A673 (cell line): ENCODE data around the gene SLC35G6. TPM values are rescaled to one million over a fixed set of nuclear protein-coding genes. Genes with fewer than 3 reads are reported as not detected.
"Not testable (repeated sequence)": the region's sequence is repeated elsewhere in the genome, so short reads cannot be mapped to it uniquely, and the experiment has no call there.

Source experiments
- BruUV-seq: library from RNA; stranded (reverse); fragments of 400-500 nt; replicated peaks from 2 replicates; lab custom pipeline; 2021; lab: Mats Ljungman, UMichigan
- CTCF ChIA-PET: fragments of 300-600 bp; sonication (Branson Sonifier 250); formaldehyde crosslinking; loops from one replicate; lab custom pipeline; 2022; ENCODE audit warnings: antibody characterized with exemption; lab: Charles Lee
- POLR2A ChIA-PET: fragments of 300-600 bp; sonication (Branson Sonifier 250); formaldehyde crosslinking; loops from one replicate; lab custom pipeline; 2022; ENCODE audit warnings: antibody characterized with exemption; ENCODE audit not compliant: low non-redundant PET; lab: Charles Lee
- DNase-seq: peaks from one replicate; pipeline ENCODE4 v3.0.0-alpha.2; 2015; ENCODE audit warnings: low spot score
- H3K27ac ChIP-seq: fragments of 200-600 bp; sonication (generic); 2 replicates; pipeline ENCODE4 v1.5.1; 2016; ENCODE audit warnings: mixed run types, low read depth, mild to moderate bottlenecking, mixed read lengths, antibody characterized with exemption, low read length; ENCODE audit not compliant: poor library complexity, severe bottlenecking
- H3K27me3 ChIP-seq: fragments of 200-600 bp; sonication (generic); replicated peaks from 2 replicates; pipeline ENCODE4 v1.6.1; 2017; ENCODE audit warnings: mixed run types, low read depth, mild to moderate bottlenecking, mixed read lengths, antibody characterized with exemption, low read length; ENCODE audit not compliant: insufficient read depth, poor library complexity
- H3K36me3 ChIP-seq: fragments of 200-600 bp; sonication (generic); 2 replicates; pipeline ENCODE4 v1.6.1; 2016; ENCODE audit warnings: mixed run types, mild to moderate bottlenecking, mixed read lengths, antibody characterized with exemption, low read length; ENCODE audit not compliant: insufficient read depth, poor library complexity, severe bottlenecking
- H3K4me1 ChIP-seq: fragments of 200-600 bp; sonication (generic); 2 replicates; pipeline ENCODE4 v1.6.1; 2017; ENCODE audit warnings: mixed run types, mild to moderate bottlenecking, mixed read lengths, antibody characterized with exemption, low read length; ENCODE audit not compliant: insufficient read depth, poor library complexity, severe bottlenecking
- H3K4me3 ChIP-seq: fragments of 200-600 bp; sonication (generic); 2 replicates; pipeline ENCODE4 v1.5.1; 2016; ENCODE audit warnings: low read depth, mixed run types, mild to moderate bottlenecking, mixed read lengths, low read length; ENCODE audit not compliant: poor library complexity, severe bottlenecking
- H3K9me3 ChIP-seq: fragments of 200-600 bp; sonication (generic); 2 replicates; pipeline ENCODE4 v1.6.1; 2016; ENCODE audit warnings: mixed run types, low read depth, mild to moderate bottlenecking, mixed read lengths, antibody characterized with exemption, low read length; ENCODE audit not compliant: poor library complexity, severe bottlenecking
- EZH2 ChIP-seq: fragments of 200-600 bp; sonication (generic); IDR thresholded peaks from 2 replicates; pipeline ENCODE4 v1.6.1; 2017; ENCODE audit warnings: borderline replicate concordance, low read depth, mild to moderate bottlenecking, mixed read lengths, antibody characterized with exemption, low read length; ENCODE audit not compliant: poor library complexity, severe bottlenecking
- intact Hi-C: fragments of 100-400 bp; cut with micrococcal nuclease; formaldehyde crosslinking; loops from one replicate; pipeline ENCODE4 v1.10.0; 2022; ENCODE audit not compliant: unreplicated experiment
- total RNA-seq: library from RNA; stranded (reverse); gene quantifications from 2 replicates; pipeline ENCODE4 v1.2.3, GENCODE V29; 2021
- TF ChIP-seq, protein P1 (sequence below): fragments of 300-800, 200-600 bp; sonication (generic); conservative IDR thresholded peaks from 2 replicates; pipeline ENCODE4 v1.5.1; 2017; ENCODE audit warnings: low read depth, mild to moderate bottlenecking, antibody characterized with exemption, low read length, moderate library complexity, mixed read lengths

Gene SLC35G6
- total RNA-seq, 1 experiment from 2014 or later = not detected

- no peak overlapping the region for H3K27ac ChIP-seq
- CTCF ChIA-PET = no interaction called here
- TF ChIP-seq EZH2 = no peak
- TF ChIP-seq, protein P1, sequence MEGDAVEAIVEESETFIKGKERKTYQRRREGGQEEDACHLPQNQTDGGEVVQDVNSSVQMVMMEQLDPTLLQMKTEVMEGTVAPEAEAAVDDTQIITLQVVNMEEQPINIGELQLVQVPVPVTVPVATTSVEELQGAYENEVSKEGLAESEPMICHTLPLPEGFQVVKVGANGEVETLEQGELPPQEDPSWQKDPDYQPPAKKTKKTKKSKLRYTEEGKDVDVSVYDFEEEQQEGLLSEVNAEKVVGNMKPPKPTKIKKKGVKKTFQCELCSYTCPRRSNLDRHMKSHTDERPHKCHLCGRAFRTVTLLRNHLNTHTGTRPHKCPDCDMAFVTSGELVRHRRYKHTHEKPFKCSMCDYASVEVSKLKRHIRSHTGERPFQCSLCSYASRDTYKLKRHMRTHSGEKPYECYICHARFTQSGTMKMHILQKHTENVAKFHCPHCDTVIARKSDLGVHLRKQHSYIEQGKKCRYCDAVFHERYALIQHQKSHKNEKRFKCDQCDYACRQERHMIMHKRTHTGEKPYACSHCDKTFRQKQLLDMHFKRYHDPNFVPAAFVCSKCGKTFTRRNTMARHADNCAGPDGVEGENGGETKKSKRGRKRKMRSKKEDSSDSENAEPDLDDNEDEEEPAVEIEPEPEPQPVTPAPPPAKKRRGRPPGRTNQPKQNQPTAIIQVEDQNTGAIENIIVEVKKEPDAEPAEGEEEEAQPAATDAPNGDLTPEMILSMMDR = no peak
- H3K4me3 ChIP-seq = no peak overlapping the region
- H3K27me3 ChIP-seq = no peaks in the 10 kb centered on the region
- no peak for DNase-seq
- POLR2A ChIA-PET = no interaction called here
- BruUV-seq = TSS peak; percentile 14
- intact Hi-C loops = no loop called here
- H3K4me1 ChIP-seq = peaks cover 2% of the 10 kb centered on the region
- H3K36me3 ChIP-seq = peaks cover 5% of the 10 kb centered on the region
- no peaks in the 10 kb centered on the region for H3K9me3 ChIP-seq
Observed at GRCh38 chr17:7471729-7472128, 9.5 kb upstream of the SLC35G6 start.

DNA sequence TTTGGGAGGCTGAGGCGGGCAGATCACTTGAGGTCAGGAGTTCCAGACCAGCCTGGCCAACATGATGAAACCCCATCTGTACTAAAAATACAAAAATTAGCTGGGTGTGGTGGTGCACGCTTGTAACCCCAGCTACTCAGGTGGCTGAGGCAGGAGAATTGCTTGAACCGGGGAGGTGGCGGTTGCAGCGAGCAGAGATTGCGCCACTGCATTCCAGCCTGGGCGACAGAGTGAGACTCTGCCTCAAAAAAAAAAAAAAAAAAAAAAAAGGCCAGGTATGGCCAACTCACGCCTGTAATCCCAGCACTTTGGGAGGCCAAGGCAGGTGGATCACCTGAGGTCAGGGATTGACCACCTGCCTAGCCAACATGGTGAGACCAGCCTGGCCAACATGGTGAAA lies 6.5 kb upstream of the SLC35G6 start:
- H3K27ac ChIP-seq, H3K36me3 ChIP-seq, H3K4me3 ChIP-seq, DNase-seq, H3K9me3 ChIP-seq, CTCF ChIA-PET, intact Hi-C loops, BruUV-seq, POLR2A ChIA-PET, H3K27me3 ChIP-seq: not testable (repeated sequence)
- H3K4me1 ChIP-seq = peaks cover 22% of the 10 kb centered on the region

DNA sequence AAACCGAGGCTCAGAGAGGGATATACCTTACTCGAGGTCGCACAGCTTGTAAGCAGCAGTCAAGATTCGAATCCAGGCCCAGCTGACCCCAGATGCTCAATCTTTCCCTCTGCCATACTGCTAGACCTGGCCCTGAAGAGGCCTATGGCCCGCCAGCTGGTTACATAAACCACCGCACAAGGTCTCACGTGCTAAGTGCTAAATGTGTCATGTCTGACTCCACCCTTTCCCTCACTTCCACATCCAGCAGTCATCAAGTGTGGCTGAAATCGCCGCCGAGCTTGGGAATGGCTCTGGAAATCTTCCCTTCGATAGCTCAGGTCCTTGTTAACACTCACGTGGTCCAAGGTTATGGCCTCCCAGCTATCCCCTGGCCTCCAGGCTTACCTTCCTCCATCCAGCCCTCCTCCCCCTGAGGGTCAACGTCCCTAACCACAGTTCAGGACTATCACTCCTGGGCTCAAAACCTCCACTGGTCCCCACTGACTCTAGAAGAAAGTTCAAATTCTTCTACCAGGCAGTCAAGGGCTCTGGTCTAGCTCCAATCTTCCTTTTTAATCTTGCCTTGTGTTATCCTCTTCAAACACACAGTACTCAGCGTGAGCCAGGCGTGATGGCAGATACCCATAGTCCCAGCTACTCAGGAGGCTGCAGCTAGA lies 5.4 kb upstream of the SLC35G6 start:
- H3K9me3 ChIP-seq = no peaks in the 10 kb centered on the region
- no peaks in the 10 kb centered on the region for H3K36me3 ChIP-seq
- intact Hi-C loops = no loop called here
- peaks cover 29% of the 10 kb centered on the region for H3K4me1 ChIP-seq
- H3K4me3 ChIP-seq = no peak overlapping the region
- BruUV-seq = no TSS peak
- no peaks in the 10 kb centered on the region for H3K27me3 ChIP-seq
- CTCF ChIA-PET = interaction anchor here (0.5 kb wide), 1 partner anchor 175 kb away, joined by 3 read pairs; the partner anchor contains the start of gene ATP1B2
- no peak for DNase-seq
- TF ChIP-seq, protein P1 = no peak
- no peak for TF ChIP-seq EZH2
- POLR2A ChIA-PET = no interaction called here
- H3K27ac ChIP-seq = no peak overlapping the region

DNA sequence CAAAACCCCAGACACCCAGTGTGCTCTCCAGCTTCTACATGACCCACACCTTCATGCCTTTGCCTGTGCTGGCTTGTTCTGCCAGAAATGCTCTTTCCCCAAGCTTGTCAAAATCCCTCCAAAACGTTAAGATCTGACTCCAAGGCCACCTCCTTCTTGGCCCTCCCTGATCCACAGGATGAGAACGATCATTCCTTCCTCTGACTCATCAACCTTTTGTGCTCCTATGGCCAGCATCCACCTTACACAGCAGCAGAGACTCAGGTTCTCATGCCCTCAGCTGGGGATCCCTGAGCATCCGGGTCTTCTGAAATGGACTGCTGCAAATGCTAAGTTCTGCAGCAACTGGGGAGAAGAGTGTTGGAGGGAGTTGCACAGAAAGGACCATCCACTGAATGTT lies 4.8 kb upstream of the SLC35G6 start:
- CTCF ChIA-PET = no interaction called here

More for the DNA sequence above, 4.8 kb upstream of the SLC35G6 start:
- peaks cover 29% of the 10 kb centered on the region for H3K4me1 ChIP-seq
- H3K36me3 ChIP-seq = no peaks in the 10 kb centered on the region
- H3K9me3 ChIP-seq = no peaks in the 10 kb centered on the region
- intact Hi-C loops = no loop called here
- no peak overlapping the region for H3K4me3 ChIP-seq
- POLR2A ChIA-PET = no interaction called here
- no peak overlapping the region for H3K27ac ChIP-seq
- DNase-seq = no peak
- H3K27me3 ChIP-seq = no peaks in the 10 kb centered on the region
- TF ChIP-seq EZH2 = no peak
- TF ChIP-seq, protein P1 = no peak
- BruUV-seq = no TSS peak
